OCI-LY3 (cell line): Measurements from ENCODE around the gene COQ2.
"Not testable (repeated sequence)": the region's sequence is repeated elsewhere in the genome, so short reads cannot be mapped to it uniquely, and the experiment has no call there.

Source experiments
- CTCF ChIP-seq: fragments of 200-600, 300-600 bp; sonication (generic); IDR thresholded peaks from 2 replicates; pipeline ENCODE4 v1.5.1; 2014; ENCODE audit warnings: antibody characterized with exemption, low read length, low read depth
- EZH2phosphoT487 ChIP-seq: fragments of 200-600 bp; shearing (Covaris generic); IDR thresholded peaks from 2 replicates; pipeline ENCODE4 v1.6.1; 2018; ENCODE audit warnings: antibody characterized with exemption, mixed run types, low read depth

GRCh38 chr4:83234387-83234786 lies 50.2 kb downstream of the COQ2 start:
- not testable (repeated sequence) for TF ChIP-seq CTCF, EZH2phosphoT487
